ENCODE measurements around the gene MFF. TPM values are rescaled to one million over a fixed set of nuclear protein-coding genes. Genes with fewer than 3 reads are reported as not detected.
"Not testable (repeated sequence)": the region's sequence is repeated elsewhere in the genome, so short reads cannot be mapped to it uniquely, and the experiment has no call there.

Gene MFF
- total RNA-seq, 1 experiment from 2014 or later: 58.2 TPM

DNA sequence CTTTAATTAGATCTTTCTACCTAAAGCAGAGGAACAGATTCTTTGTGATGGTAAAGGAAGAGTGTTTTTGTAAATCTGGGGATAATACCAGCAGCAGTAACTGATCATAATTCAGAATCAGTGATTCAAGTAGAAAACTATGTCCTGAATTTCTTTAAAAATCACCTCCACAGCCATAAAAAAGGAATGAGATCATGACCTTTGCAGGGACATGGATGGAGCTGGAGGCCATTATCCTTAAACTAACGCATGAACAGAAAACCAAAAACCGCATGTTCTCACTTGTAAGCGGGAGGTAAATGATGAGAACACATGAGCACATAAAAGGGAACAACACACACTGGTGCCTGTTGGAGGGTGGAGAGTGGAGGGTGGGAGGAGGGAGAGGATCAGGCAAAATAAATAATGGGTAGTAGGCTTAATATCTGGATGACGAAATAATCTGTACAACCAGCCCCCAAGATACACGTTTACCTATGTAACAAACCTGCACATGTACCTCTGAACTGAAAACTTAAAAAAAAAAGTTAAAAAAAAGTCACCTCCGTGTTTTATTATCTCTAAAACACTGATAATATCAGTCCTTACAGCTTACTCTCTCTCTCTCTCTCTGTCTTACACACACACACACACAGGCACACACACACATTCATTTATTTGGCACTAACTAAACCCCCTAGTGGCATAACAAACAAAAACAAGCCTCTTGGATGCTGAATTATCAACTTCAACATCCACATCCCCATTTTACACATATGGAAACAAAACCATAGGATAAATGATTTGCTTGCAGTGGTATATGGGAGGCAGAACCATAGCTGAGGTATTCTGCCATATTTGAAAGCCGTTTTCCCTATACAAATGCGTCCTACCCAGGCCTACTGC lies 52.7 kb downstream of the MFF start:
- DNase-seq (ENCODE audit: low spot score): no peak

GRCh38 chr2:227378371-227378782 lies 53.3 kb downstream of the MFF start:
- no peak for DNase-seq (ENCODE audit: low spot score)

DNA sequence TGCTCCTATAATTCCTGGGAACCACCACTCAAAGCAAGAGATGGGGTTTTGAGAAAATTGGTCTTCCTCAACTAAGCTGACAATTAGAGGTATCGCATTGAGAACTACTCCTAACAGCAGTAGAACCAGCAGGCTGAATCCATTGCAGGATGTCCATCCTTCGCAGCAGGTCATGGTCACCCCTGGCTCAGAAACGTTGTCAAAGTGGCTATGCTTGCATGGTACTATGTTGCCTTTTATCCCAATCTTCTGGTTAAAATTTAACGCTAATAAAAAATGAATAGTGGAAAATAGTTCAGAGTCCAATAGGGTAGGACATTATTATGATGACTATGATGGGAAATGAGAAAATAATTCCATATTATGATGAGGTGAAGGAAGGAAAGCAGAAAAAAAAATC lies 54.0 kb downstream of the MFF start, which contains the start of gene TM4SF20:
TM4SF20 (minus strand) TSS at position 212 of the 400 bp plus-strand sequence; CDS start at position 174, 38 bp downstream.
- no peak for DNase-seq (ENCODE audit: low spot score)

DNA sequence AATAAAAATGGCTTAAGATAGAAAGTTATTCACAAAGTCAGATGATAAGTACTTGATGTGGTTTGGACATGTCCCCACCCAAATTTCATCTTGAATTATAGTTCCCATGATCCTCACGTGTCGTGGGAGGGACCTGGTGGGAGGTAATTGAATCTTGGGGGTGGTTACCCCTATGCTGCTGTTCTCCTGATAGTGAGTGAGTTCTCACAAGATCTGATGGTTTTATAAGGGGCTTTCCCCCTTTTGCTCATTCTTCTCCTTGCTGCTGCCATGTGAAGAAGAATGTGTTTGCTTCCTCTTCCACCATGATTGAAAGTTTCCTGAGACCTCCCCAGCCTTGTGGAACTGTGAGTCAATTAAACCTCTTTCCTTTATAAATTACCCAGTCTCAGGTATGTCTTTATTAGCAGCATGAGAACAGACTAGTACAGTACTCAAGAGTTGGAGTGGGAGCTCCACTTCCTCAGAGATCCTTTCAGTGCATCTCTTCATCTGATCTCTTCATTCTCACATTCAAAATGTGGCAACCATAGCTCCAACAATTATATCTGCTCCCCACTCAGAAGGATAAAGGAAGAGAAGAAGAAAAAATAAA lies 57.3 kb downstream of the MFF start:
- not testable (repeated sequence) for DNase-seq (ENCODE audit: low spot score)

DNA sequence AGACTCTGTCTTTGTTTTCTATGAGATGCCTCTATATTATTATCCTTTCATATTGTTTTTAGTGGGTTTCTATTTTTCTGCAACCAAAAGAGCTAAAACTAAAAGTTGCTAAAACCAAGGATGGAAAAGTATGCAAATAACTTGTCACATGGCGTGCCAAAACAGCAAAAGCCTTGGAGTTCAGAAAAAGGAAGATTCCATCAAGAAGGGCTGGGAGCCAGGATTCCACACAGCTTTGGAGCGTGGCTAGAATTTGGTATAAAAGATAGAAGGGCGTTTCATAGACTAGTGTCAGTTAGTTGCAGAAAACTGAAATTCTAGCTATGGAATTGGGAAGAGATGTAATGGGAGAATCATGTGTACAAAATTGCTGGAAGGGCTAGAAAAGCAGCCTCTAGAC lies 58.6 kb downstream of the MFF start:
- no peak for DNase-seq (ENCODE audit: low spot score)

DNA sequence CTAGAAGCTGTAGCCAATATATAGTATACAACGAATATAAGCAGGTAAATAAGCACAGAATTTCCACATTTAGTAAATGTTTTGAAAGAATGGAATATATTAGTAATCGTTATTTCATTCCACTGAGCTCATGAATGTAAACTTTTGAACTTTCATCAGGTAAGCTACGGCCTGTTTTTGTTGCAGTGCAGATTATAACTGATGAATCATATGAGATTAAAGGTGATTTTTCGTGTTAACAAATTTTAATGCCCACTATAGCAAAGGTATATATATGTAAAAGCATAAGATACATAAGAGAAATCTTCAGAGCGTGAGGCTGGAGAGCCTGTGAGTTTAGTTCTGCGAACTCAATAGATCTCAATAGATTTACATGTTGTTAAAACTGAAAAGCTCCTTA lies 61.6 kb downstream of the MFF start:
- no peak for DNase-seq (ENCODE audit: low spot score)

DNA sequence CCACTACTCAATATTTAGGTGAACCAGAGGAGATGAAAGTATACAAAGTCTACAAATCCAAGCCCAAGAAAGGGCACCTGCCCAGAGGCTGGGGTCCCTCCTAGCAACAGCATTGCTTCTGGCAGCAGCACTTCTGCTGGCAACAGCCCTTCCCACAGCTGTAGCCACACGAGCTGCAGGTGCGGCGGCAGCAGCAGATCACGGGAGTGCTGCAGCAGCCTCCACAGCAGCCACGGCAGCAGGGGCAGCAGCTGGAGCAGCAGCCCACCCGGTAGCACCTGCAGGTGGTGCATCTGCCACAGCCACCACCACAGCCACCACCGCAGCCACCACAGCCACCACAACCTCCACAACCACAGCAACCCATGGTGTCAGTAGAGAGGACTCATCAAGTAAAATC lies 62.5 kb downstream of the MFF start, which contains the start of gene SCYGR1:
SCYGR1 (minus strand) TSS at position 367 of the 400 bp plus-strand sequence; CDS start at position 367, 0 bp downstream.
- not testable (repeated sequence) for DNase-seq (ENCODE audit: low spot score)

DNA sequence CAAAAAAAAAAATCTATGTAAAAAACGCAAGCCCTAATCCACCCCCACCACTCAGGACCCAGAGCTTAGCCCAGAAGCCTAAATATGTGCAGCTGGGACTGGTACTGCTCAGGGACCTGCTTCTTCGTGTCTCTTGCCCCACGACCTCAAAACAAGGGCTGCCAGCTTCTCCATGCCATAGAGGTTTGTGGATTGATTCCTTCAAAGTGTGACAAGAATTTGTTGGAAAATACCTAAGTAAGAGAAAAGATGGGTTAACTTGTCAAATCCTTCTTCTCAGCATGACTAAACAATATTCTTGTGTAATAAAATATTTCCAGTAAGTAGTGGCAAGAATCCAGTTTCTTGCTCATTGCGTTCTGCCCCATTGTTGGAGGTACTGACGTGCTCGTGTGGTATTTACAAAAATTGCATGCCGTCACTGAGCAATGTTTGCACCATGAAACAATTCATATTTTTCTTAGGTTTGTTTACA lies 63.5 kb downstream of the MFF start:
- DNase-seq (ENCODE audit: low spot score): no peak

- no peak for DNase-seq (ENCODE audit: low spot score)
Observed at GRCh38 chr2:227389231-227389630, 64.2 kb downstream of the MFF start.

DNA sequence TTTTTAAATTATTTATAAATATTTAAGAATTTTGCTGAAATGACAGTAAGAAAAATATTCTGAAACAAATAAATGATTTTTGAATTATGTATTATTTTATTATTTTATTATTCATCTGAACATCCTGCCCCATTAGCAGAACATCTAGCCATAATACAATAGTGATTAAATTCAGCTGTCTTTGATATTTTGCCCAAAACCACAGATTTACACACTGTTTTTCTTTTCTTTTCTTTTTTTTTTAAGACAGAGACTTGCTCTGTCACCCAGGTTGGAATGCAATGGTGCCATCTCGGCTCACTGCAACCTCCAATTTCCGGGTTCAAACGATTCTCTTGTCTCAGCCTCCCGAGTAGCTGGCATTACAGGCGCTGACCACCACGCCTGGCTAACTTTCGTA lies 64.6 kb downstream of the MFF start:
- no peak for DNase-seq (ENCODE audit: low spot score)

DNA sequence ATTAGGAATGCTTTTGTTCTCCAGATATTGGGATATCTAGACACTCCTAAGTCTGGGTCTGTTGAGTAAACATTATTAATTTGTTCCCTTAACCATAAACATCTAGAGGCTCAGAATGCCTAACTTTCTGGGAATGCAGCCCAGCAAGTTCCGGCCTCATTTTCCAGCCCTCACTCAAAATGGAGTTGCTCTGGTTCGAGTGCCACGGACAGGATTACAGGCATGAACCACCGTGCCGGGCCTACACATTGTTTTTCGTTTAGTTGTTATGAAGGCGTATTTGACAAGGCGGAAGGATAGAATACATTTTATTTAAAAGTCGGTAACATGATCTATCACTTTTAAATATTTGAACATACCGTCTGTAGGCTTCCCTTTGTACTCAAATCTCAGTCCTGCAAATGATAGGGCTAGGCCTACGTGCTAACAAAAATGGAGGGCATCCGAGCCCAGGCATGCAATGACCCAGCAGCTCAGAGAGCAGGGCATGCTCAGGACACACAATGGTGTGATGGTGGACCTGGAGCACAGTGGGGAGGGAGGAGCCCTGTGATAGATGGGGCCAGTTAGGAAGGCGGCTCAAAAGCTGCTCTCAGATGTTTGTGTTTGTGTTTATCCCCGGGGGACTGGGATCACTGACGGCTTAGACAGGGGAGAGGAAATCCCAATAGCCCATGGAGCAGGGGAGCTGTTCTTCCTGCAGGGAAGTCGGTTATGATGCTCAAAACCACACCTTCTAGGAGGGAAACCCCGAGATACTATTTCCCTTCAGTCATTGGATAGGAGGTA lies 65.6 kb downstream of the MFF start:
- DNase-seq (ENCODE audit: low spot score): no peak

GRCh38 chr2:227394401-227394800 lies 69.3 kb downstream of the MFF start:
- no peak for DNase-seq (ENCODE audit: low spot score)

GRCh38 chr2:227395556-227395955 lies 70.5 kb downstream of the MFF start:
- DNase-seq (ENCODE audit: low spot score): no peak

DNA sequence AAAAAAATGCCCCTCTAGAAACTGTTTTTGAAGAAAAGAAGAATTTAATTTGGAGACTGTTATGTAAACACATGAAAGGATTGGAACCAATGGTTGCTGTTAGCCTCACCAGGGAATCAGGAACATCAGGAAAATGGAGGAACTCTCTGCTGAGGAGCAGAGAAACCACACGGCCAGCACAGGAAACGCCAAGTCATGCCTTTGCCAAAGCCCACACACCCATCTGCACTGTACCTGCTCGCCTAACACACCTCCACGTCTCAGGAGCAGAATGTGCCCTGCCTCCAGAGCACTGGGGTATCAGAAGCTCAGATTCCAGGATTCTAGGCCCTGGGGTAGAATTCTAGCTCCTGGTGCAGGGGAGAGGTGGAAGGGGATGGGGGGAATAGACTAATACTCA lies 72.5 kb downstream of the MFF start:
- DNase-seq (ENCODE audit: low spot score): no peak

- DNase-seq (ENCODE audit: low spot score): no peak
Observed at GRCh38 chr2:227398684-227399670, 73.9 kb downstream of the MFF start.

GRCh38 chr2:227401550-227401949 lies 76.5 kb downstream of the MFF start:
- DNase-seq (ENCODE audit: low spot score): no peak

DNA sequence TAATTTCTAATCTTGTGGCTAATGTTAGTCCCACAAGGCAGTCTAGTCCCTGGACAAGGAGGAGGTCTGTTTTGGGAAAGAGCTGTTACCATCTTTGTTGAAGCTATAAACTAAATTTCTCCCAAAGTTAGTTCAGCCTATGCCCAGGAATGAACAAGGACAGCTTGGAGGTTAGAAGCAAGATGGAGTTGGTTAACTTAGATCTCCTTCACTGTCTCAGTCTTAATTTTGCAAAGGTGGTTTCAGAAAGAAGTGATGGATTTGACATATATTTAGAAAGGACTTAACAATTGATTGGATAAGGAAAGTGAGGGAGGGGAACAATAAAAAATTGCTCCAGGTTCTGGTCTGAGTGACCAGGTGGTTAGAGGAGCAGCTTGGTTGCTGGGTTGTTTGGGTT lies 77.3 kb downstream of the MFF start:
- no peak for DNase-seq (ENCODE audit: low spot score)

- no peak for DNase-seq (ENCODE audit: low spot score)
Observed at GRCh38 chr2:227402959-227403358, 77.9 kb downstream of the MFF start.

DNA sequence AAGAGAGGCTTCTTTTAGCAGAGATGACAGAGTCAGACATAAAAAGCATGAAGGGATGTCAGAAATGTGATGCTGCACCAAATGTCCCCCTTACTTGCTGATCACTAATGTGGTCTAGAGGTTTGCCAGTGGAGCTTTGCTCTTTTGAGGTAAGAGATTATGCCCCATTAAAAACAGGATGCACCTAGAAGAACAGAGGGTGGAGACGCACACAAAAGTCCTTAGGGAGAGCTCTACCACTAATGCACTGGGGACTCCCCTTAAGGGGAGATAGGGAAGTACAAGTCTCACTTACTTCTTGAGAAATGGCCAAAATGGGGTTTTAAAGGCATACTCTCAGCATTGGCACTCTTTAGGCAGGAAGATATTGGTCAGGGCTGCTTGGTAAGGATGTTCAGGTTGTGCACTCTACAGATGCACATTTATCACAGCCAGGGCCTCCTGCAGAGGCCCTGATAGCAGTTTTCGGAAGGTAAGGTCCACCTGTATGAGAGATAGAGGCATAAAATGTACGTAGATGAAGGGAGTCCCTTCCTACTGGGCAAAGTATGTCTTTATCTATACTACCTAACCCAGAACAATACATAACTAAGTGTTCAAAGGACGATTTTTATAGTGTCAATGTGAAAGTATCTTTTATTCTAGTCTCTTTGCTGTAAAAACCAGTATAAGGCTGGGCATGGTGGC lies 79.7 kb downstream of the MFF start:
- DNase-seq (ENCODE audit: low spot score): no peak

All from HT-29 (cell line).